Measurements from ENCODE around the gene ATP2A2.

DNA sequence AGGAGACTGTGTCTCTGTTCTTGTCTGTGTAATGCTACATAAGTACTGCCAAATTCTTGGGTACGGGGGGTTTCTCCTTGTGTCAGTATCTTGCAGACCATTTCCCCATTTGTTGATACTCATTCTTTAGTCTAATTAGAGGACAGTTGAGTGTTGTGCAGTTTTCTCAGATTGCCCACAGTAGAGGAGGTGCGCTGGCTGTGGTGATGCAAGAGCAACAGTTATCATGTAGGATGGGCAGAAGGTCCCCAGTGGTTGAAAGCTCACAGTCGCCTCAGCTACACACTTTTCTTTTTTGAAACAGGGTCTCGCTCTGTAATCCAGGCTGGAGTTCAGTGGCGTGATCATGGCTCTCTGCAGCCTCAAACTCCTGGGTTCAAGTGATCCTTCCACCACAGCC, 37.8 kb upstream of the ATP2A2 start:
- TF ChIP-seq, protein P1, sequence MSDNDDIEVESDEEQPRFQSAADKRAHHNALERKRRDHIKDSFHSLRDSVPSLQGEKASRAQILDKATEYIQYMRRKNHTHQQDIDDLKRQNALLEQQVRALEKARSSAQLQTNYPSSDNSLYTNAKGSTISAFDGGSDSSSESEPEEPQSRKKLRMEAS (IDR thresholded peaks at IDR 0.05), result no peak
- TF ChIP-seq, protein P2, sequence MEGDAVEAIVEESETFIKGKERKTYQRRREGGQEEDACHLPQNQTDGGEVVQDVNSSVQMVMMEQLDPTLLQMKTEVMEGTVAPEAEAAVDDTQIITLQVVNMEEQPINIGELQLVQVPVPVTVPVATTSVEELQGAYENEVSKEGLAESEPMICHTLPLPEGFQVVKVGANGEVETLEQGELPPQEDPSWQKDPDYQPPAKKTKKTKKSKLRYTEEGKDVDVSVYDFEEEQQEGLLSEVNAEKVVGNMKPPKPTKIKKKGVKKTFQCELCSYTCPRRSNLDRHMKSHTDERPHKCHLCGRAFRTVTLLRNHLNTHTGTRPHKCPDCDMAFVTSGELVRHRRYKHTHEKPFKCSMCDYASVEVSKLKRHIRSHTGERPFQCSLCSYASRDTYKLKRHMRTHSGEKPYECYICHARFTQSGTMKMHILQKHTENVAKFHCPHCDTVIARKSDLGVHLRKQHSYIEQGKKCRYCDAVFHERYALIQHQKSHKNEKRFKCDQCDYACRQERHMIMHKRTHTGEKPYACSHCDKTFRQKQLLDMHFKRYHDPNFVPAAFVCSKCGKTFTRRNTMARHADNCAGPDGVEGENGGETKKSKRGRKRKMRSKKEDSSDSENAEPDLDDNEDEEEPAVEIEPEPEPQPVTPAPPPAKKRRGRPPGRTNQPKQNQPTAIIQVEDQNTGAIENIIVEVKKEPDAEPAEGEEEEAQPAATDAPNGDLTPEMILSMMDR (IDR thresholded peaks at IDR 0.05; ENCODE audit: low read depth, low read length, missing input control), result no peak
- TF ChIP-seq GABPA (IDR thresholded peaks at IDR 0.05 in 1 of 2, conservative IDR thresholded peaks at IDR 0.05 in 1 of 2) (no peak), SP1 (IDR thresholded peaks at IDR 0.05) (no peak), NR2F2 (IDR thresholded peaks at IDR 0.05) (no peak), EGR1 (IDR thresholded peaks at IDR 0.05; ENCODE audit: low read depth in 2 of 2) (no peak), FOXA2 (IDR thresholded peaks at IDR 0.05) (no peak), HNF4A (conservative IDR thresholded peaks at IDR 0.05) (no peak)
- TF ChIP-seq, protein P3, sequence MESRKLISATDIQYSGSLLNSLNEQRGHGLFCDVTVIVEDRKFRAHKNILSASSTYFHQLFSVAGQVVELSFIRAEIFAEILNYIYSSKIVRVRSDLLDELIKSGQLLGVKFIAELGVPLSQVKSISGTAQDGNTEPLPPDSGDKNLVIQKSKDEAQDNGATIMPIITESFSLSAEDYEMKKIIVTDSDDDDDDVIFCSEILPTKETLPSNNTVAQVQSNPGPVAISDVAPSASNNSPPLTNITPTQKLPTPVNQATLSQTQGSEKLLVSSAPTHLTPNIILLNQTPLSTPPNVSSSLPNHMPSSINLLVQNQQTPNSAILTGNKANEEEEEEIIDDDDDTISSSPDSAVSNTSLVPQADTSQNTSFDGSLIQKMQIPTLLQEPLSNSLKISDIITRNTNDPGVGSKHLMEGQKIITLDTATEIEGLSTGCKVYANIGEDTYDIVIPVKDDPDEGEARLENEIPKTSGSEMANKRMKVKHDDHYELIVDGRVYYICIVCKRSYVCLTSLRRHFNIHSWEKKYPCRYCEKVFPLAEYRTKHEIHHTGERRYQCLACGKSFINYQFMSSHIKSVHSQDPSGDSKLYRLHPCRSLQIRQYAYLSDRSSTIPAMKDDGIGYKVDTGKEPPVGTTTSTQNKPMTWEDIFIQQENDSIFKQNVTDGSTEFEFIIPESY (IDR thresholded peaks at IDR 0.05), result no peak

Measured in liver (tissue), 3 donors.